HEK293 (cell line): ENCODE measurements around the gene SPATA33.
A peak's percentile ranks its signal among the peaks of the same experiment; 100 is the strongest.
"Not testable (repeated sequence)": the region's sequence is repeated elsewhere in the genome, so short reads cannot be mapped to it uniquely, and the experiment has no call there.

ENCODE experiments used
- CTCF ChIA-PET: fragments of 350-600 bp; formaldehyde crosslinking; extraction: SDS; loops from one replicate; lab custom pipeline; 2021; ENCODE audit warnings: antibody characterized with exemption; lab: Yijun Ruan, JAX
- POLR2A ChIA-PET: fragments of 300-600 bp; formaldehyde crosslinking; extraction: SDS; loops from one replicate; lab custom pipeline; 2020; ENCODE audit warnings: antibody characterized with exemption, inconsistent platforms; lab: Yijun Ruan, JAX
- H3K27ac ChIP-seq: fragments of 200-500 bp; sonication (Bioruptor generic); 2 replicates; pipeline ENCODE4 v1.5.1; 2014; ENCODE audit warnings: low read depth, low read length, control low read depth, inconsistent platforms; ENCODE audit errors: extremely low read depth
- H3K36me3 ChIP-seq, 2 experiments: fragments of 200-500 bp in 1 of 2; sonication (Bioruptor generic) in 1 of 2; 1 replicate in 1 of 2; 2 replicates in 1 of 2; pipeline ENCODE4 v1.5.1; 2014 to 2017; ENCODE audit warnings: inconsistent platforms in 2 of 2, low read length in 2 of 2; ENCODE audit not compliant: control insufficient read depth in 2 of 2, insufficient read depth in 1 of 2
- H3K4me1 ChIP-seq: fragments of 200-500 bp; sonication (Bioruptor generic); 2 replicates; pipeline ENCODE4 v1.5.1; 2014; ENCODE audit warnings: mild to moderate bottlenecking, low read length, inconsistent platforms; ENCODE audit not compliant: control insufficient read depth, insufficient read depth
- H3K4me3 ChIP-seq: 2 replicates; pipeline ENCODE4 v1.5.1; 2011; ENCODE audit warnings: low read depth, mild to moderate bottlenecking, control low read depth, low read length, moderate library complexity
- H3K9me3 ChIP-seq: fragments of 200-500 bp; sonication (Bioruptor generic); 2 replicates; pipeline ENCODE4 v1.5.1; 2014; ENCODE audit warnings: low read depth, low read length, inconsistent platforms; ENCODE audit not compliant: control insufficient read depth, insufficient read depth
- ATF2 ChIP-seq: fragments of 450-650 bp; formaldehyde crosslinking; IDR thresholded peaks from 2 replicates; pipeline ENCODE4 v1.5.1; 2016; ENCODE audit warnings: missing biosample characterization, missing genetic modification characterization, low read depth
- BCL6B ChIP-seq: fragments of 450-650 bp; formaldehyde crosslinking; IDR thresholded peaks from 2 replicates; pipeline ENCODE4 v1.5.1; 2017; ENCODE audit warnings: missing biosample characterization, missing genetic modification characterization
- ELK4 ChIP-seq: IDR thresholded peaks from 2 replicates; pipeline ENCODE4 v1.6.1; 2011; ENCODE audit warnings: mild to moderate bottlenecking, low read depth, low read length, borderline replicate concordance
- GLIS2 ChIP-seq: fragments of 450-650 bp; formaldehyde crosslinking; IDR thresholded peaks from 2 replicates; pipeline ENCODE4 v1.5.1; 2016; ENCODE audit warnings: missing biosample characterization, missing genetic modification characterization
- HOXC10 ChIP-seq: sonication (generic); formaldehyde crosslinking; IDR thresholded peaks from 2 replicates; pipeline ENCODE4 v1.8.1; 2023; ENCODE audit warnings: mild to moderate bottlenecking, missing genetic modification reagents
- HOXD13 ChIP-seq: sonication (generic); formaldehyde crosslinking; IDR thresholded peaks from 2 replicates; pipeline ENCODE4 v1.8.0; 2022; ENCODE audit warnings: missing genetic modification reagents, borderline replicate concordance
- KLF16 ChIP-seq: fragments of 450-650 bp; formaldehyde crosslinking; IDR thresholded peaks from 2 replicates; pipeline ENCODE4 v1.5.1; 2017; ENCODE audit warnings: missing biosample characterization, missing genetic modification characterization
- KLF8 ChIP-seq: fragments of 450-650 bp; formaldehyde crosslinking; IDR thresholded peaks from 2 replicates; pipeline ENCODE4 v1.5.1; 2016; ENCODE audit warnings: missing biosample characterization, missing genetic modification characterization
- SALL2 ChIP-seq: fragments of 450-650 bp; formaldehyde crosslinking; IDR thresholded peaks from 2 replicates; pipeline ENCODE4 v1.5.0; 2017; ENCODE audit warnings: missing biosample characterization, mild to moderate bottlenecking, missing genetic modification characterization, borderline replicate concordance
- SCRT2 ChIP-seq: fragments of 450-650 bp; formaldehyde crosslinking; IDR thresholded peaks from 2 replicates; pipeline ENCODE4 v1.5.1; 2016; ENCODE audit warnings: missing biosample characterization, missing genetic modification characterization
- SP2 ChIP-seq: fragments of 450-650 bp; formaldehyde crosslinking; IDR thresholded peaks from 2 replicates; pipeline ENCODE4 v1.5.1; 2016; ENCODE audit warnings: missing biosample characterization, missing genetic modification characterization
- ZNF121 ChIP-seq: fragments of 450-650 bp; formaldehyde crosslinking; IDR thresholded peaks from 2 replicates; pipeline ENCODE4 v1.5.1; 2016; ENCODE audit warnings: missing biosample characterization, missing genetic modification characterization
- ZNF132 ChIP-seq: fragments of 450-650 bp; formaldehyde crosslinking; IDR thresholded peaks from 2 replicates; pipeline ENCODE4 v1.5.1; 2017; ENCODE audit warnings: missing biosample characterization, missing genetic modification characterization, borderline replicate concordance
- ZNF148 ChIP-seq: fragments of 450-650 bp; formaldehyde crosslinking; IDR thresholded peaks from 2 replicates; pipeline ENCODE4 v1.5.0; 2017; ENCODE audit warnings: missing biosample characterization, missing genetic modification characterization, borderline replicate concordance
- ZNF16 ChIP-seq: fragments of 450-650 bp; formaldehyde crosslinking; IDR thresholded peaks from 2 replicates; pipeline ENCODE4 v1.5.1; 2016; ENCODE audit warnings: low read depth, missing biosample characterization, missing genetic modification characterization
- ZNF223 ChIP-seq: fragments of 450-650 bp; formaldehyde crosslinking; IDR thresholded peaks from 2 replicates; pipeline ENCODE4 v1.5.1; 2016; ENCODE audit warnings: missing biosample characterization, missing genetic modification characterization
- ZNF266 ChIP-seq: fragments of 450-650 bp; formaldehyde crosslinking; IDR thresholded peaks from 2 replicates; pipeline ENCODE4 v1.5.1; 2016; ENCODE audit warnings: missing biosample characterization, missing genetic modification characterization, low read depth
- ZNF501 ChIP-seq: fragments of 450-650 bp; formaldehyde crosslinking; IDR thresholded peaks from 2 replicates; pipeline ENCODE4 v1.5.1; 2016; ENCODE audit warnings: missing biosample characterization, missing genetic modification characterization
- ZNF610 ChIP-seq: fragments of 450-650 bp; formaldehyde crosslinking; IDR thresholded peaks from 2 replicates; pipeline ENCODE4 v1.5.1; 2016; ENCODE audit warnings: missing biosample characterization, missing genetic modification characterization, borderline replicate concordance
- ZNF629 ChIP-seq: fragments of 450-650 bp; formaldehyde crosslinking; IDR thresholded peaks from 2 replicates; pipeline ENCODE4 v1.5.1; 2017; ENCODE audit warnings: missing biosample characterization, missing genetic modification characterization
- ZNF660 ChIP-seq: fragments of 450-650 bp; IDR thresholded peaks from 2 replicates; pipeline ENCODE4 v1.5.1; 2018; ENCODE audit warnings: missing biosample characterization, mild to moderate bottlenecking, missing genetic modification characterization
- ZNF692 ChIP-seq: fragments of 450-650 bp; formaldehyde crosslinking; IDR thresholded peaks from 2 replicates; pipeline ENCODE4 v1.5.1; 2016; ENCODE audit warnings: missing biosample characterization, missing genetic modification characterization
- ZNF843 ChIP-seq: fragments of 450-650 bp; formaldehyde crosslinking; IDR thresholded peaks from 2 replicates; pipeline ENCODE4 v1.5.1; 2016; ENCODE audit warnings: missing biosample characterization, missing genetic modification characterization
- ZSCAN23 ChIP-seq: fragments of 450-650 bp; formaldehyde crosslinking; IDR thresholded peaks from 2 replicates; pipeline ENCODE4 v1.5.1; 2016; ENCODE audit warnings: missing biosample characterization, missing genetic modification characterization

SPATA33 gene

GRCh38 chr16:89689621-89690020 lies 32.0 kb downstream of the SPATA33 start:
- not testable (repeated sequence) for H3K4me3 ChIP-seq, H3K4me1 ChIP-seq, H3K27ac ChIP-seq, H3K9me3 ChIP-seq
- peaks cover 0 to 48% of the 10 kb centered on the region in 2 experiments; a peak in 2 of 3 replicates for H3K36me3 ChIP-seq
- peak; percentile 94 for TF ChIP-seq ZNF121
- ChIA-PET POLR2A (interaction anchor here (0.7 kb wide), 1 partner anchor 184 kb away, joined by 3 read pairs; the partner anchor contains the start of gene TCF25), CTCF (interaction anchor here (1.2 kb wide), 1 partner anchor 10 kb away, joined by 4 read pairs; no protein-coding TSS in a partner anchor)

- Histone ChIP-seq H3K27ac (no peak overlapping the region), H3K36me3 (peaks cover 0 to 55% of the 10 kb centered on the region in 2 experiments; a peak in 2 of 3 replicates), H3K9me3 (no peaks in the 10 kb centered on the region), H3K4me3 (no peak overlapping the region), H3K4me1 (no peaks in the 10 kb centered on the region)
- POLR2A ChIA-PET = no interaction called here
- TF ChIP-seq ZNF132 (tag by site-specific recombination) = no peak
- 0 out of 2 replicates have a peak, but pooled peaks have one; percentile 7 for TF ChIP-seq GLIS2 (tag by site-specific recombination)
- no peak for TF ChIP-seq ZNF610 (tag by site-specific recombination)
- no peak for TF ChIP-seq ZNF660
- no peak for TF ChIP-seq ZNF629 (tag by site-specific recombination)
- TF ChIP-seq ZNF223 = no peak
- TF ChIP-seq ZSCAN23 (tag by site-specific recombination) = no peak
- TF ChIP-seq SCRT2 = no peak
- no peak for TF ChIP-seq ZNF843
- TF ChIP-seq ATF2 (tag by site-specific recombination) = peak; percentile 59
- TF ChIP-seq ZNF16 = no peak
- no peak for TF ChIP-seq KLF16
- TF ChIP-seq HOXC10 = no peak
- no peak for TF ChIP-seq ZNF148
- TF ChIP-seq, all 188 proteins: peak for 2
- CTCF ChIA-PET = interaction anchor here (1.2 kb wide), 1 partner anchor 9 kb away, joined by 4 read pairs; no protein-coding TSS in a partner anchor
Observed at GRCh38 chr16:89690392-89690901, 32.8 kb downstream of the SPATA33 start.

GRCh38 chr16:89691231-89691985 lies 33.8 kb downstream of the SPATA33 start:
- Histone ChIP-seq H3K9me3 (no peaks in the 10 kb centered on the region), H3K36me3 (peaks cover 0 to 64% of the 10 kb centered on the region in 2 experiments; a peak in 2 of 3 replicates), H3K27ac (no peak overlapping the region), H3K4me3 (no peak overlapping the region), H3K4me1 (no peaks in the 10 kb centered on the region)
- ChIA-PET POLR2A (no interaction called here), CTCF (interaction anchor here (0.5 to 0.6 kb wide), 2 partner anchors 9 to 156 kb away, joined by 3 to 4 read pairs; no protein-coding TSS in a partner anchor)
- TF ChIP-seq HOXC10 (no peak), BCL6B (tag by site-specific recombination) (no peak), ZNF266 (tag by site-specific recombination) (no peak), ZNF501 (tag by site-specific recombination) (no peak), ELK4 (no peak), KLF8 (tag by site-specific recombination) (no peak), SP2 (no peak), ZNF692 (tag by site-specific recombination) (no peak), HOXD13 (CRISPR knock-in tag) (no peak), SALL2 (tag by site-specific recombination) (no peak)
